Ascending aorta (tissue), 2 donors: ENCODE data around the gene MUC3A. TPM values are rescaled to one million over a fixed set of nuclear protein-coding genes. Genes with fewer than 3 reads are reported as not detected.
"Not testable (repeated sequence)": the region's sequence is repeated elsewhere in the genome, so short reads cannot be mapped to it uniquely, and the experiment has no call there.

Experiments
- DNase-seq, 2 donors: peaks; one replicate each; pipeline ENCODE4 v3.0.0-alpha.2; 2019; ENCODE audit warnings: low spot score in 2 of 2
- H3K27ac ChIP-seq, 2 donors: fragments of 200-600 bp; sonication (generic); one replicate each; pipeline ENCODE4 v1.5.1; 2016 to 2017; ENCODE audit warnings: mild to moderate bottlenecking in 1 of 2
- H3K27me3 ChIP-seq: fragments of 200-600 bp; sonication (generic); one replicate; pipeline ENCODE4 v1.5.1; 2017
- H3K36me3 ChIP-seq, 2 donors: fragments of 200-600 bp; sonication (generic); one replicate each; pipeline ENCODE4 v1.5.1; 2016
- H3K4me1 ChIP-seq, 2 donors: fragments of 200-600 bp; sonication (generic); one replicate each; pipeline ENCODE4 v1.5.1; 2016 to 2017; ENCODE audit warnings: mild to moderate bottlenecking in 1 of 2
- H3K4me3 ChIP-seq, 2 donors: fragments of 200-600 bp; sonication (generic); one replicate each; pipeline ENCODE4 v1.5.1; 2016 to 2017; ENCODE audit warnings: mild to moderate bottlenecking in 1 of 2
- H3K9me3 ChIP-seq, 2 donors: fragments of 200-600 bp; sonication (generic); one replicate each; pipeline ENCODE4 v1.5.1; 2016
- CTCF ChIP-seq, 3 experiments: fragments of 200-600 bp in 2 of 3; fragments of 450-650 bp in 1 of 3; sonication (generic) in 2 of 3; IDR thresholded peaks; one replicate each; pipeline ENCODE4 v1.5.1; 2016 to 2019; ENCODE audit warnings: antibody characterized with exemption in 3 of 3, mild to moderate bottlenecking in 1 of 3, moderate library complexity in 1 of 3
- intact Hi-C: fragments of 100-400 bp; cut with DNase I; formaldehyde crosslinking; loops from one replicate; pipeline ENCODE4 v1.15.1; 2023
- total RNA-seq: library from RNA; depleted of rRNA; stranded (reverse); fragments of >200 nt; gene quantifications from one replicate; pipeline ENCODE4 v1.1.0, GENCODE V29; 2016

The MUC3A gene, protein sequence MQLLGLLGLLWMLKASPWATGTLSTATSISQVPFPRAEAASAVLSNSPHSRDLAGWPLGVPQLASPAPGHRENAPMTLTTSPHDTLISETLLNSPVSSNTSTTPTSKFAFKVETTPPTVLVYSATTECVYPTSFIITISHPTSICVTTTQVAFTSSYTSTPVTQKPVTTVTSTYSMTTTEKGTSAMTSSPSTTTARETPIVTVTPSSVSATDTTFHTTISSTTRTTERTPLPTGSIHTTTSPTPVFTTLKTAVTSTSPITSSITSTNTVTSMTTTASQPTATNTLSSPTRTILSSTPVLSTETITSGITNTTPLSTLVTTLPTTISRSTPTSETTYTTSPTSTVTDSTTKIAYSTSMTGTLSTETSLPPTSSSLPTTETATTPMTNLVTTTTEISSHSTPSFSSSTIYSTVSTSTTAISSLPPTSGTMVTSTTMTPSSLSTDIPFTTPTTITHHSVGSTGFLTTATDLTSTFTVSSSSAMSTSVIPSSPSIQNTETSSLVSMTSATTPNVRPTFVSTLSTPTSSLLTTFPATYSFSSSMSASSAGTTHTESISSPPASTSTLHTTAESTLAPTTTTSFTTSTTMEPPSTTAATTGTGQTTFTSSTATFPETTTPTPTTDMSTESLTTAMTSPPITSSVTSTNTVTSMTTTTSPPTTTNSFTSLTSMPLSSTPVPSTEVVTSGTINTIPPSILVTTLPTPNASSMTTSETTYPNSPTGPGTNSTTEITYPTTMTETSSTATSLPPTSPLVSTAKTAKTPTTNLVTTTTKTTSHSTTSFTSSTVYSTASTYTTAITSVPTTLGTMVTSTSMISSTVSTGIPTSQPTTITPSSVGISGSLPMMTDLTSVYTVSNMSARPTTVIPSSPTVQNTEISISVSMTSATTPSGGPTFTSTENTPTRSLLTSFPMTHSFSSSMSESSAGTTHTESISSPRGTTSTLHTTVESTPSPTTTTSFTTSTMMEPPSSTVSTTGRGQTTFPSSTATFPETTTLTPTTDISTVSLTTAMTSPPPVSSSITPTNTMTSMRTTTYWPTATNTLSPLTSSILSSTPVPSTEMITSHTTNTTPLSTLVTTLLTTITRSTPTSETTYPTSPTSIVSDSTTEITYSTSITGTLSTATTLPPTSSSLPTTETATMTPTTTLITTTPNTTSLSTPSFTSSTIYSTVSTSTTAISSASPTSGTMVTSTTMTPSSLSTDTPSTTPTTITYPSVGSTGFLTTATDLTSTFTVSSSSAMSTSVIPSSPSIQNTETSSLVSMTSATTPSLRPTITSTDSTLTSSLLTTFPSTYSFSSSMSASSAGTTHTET (N-terminal part only)
- total RNA-seq: not detected

GRCh38 chr7:100949227-100949932 lies at the start of gene MUC3A:
Gene MUC3A (plus strand): TSS chr7:100949534. CDS start chr7:100949625, 91 bp downstream.
- no peak for TF ChIP-seq CTCF (IDR thresholded peaks at IDR 0.05)
- H3K4me1 ChIP-seq: no peaks in the 10 kb centered on the region
- no peak within 1 kb of the TSS for H3K27ac ChIP-seq
- no peak for DNase-seq
- no peaks in the 10 kb centered on the region for H3K9me3 ChIP-seq
- no peaks in the 10 kb centered on the region for H3K36me3 ChIP-seq
- intact Hi-C loops: no loop called here
- no peaks in the 10 kb centered on the region for H3K27me3 ChIP-seq
- H3K4me3 ChIP-seq: no peak within 1 kb of the TSS

GRCh38 chr7:100900978-100901377 lies 48.4 kb upstream of the MUC3A start:
- TF ChIP-seq CTCF (IDR thresholded peaks at IDR 0.05): no peak
- intact Hi-C loops: no loop called here
- H3K27me3 ChIP-seq: peaks cover 7% of the 10 kb centered on the region
- H3K9me3 ChIP-seq: no peaks in the 10 kb centered on the region
- peaks cover 0 to 4% of the 10 kb centered on the region in 2 donors for H3K4me1 ChIP-seq
- H3K27ac ChIP-seq: no peak overlapping the region
- no peak overlapping the region for H3K4me3 ChIP-seq
- no peaks in the 10 kb centered on the region for H3K36me3 ChIP-seq
- DNase-seq: no peak

DNA sequence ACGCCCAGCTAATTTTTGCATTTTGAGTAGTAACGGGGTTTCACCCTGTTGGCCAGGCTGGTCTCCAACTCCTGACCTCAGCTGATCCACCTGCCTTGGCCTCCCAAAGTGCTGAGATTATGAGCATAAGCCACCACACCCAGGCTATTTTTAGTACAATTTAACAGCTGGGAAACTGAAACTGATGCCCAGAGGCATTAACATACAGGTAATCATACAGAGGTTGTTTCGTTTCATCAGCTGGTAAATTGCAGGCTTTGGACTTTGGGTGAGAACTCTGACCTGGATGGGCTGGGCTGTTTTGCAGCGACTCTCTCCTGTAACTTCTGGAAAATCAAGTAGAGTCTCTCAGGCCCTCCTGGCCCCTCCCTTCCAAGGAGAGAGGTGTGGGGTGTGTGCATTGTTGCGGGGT lies 47.4 kb upstream of the MUC3A start:
- no peak for TF ChIP-seq CTCF (IDR thresholded peaks at IDR 0.05)

GRCh38 chr7:100902638-100903037 lies 46.7 kb upstream of the MUC3A start:
- intact Hi-C loops: no loop called here
- H3K27ac ChIP-seq: no peak overlapping the region
- DNase-seq: no peak
- H3K4me3 ChIP-seq: no peak overlapping the region
- H3K9me3 ChIP-seq: no peaks in the 10 kb centered on the region
- H3K27me3 ChIP-seq: no peaks in the 10 kb centered on the region
- H3K36me3 ChIP-seq: no peaks in the 10 kb centered on the region
- H3K4me1 ChIP-seq: no peaks in the 10 kb centered on the region
- TF ChIP-seq CTCF (IDR thresholded peaks at IDR 0.05): no peak

More for the DNA sequence above, 47.4 kb upstream of the MUC3A start:
- intact Hi-C loops: no loop called here
- no peak for DNase-seq
- Histone ChIP-seq H3K4me3 (no peak overlapping the region), H3K9me3 (no peaks in the 10 kb centered on the region), H3K4me1 (no peaks in the 10 kb centered on the region), H3K27ac (no peak overlapping the region), H3K36me3 (no peaks in the 10 kb centered on the region), H3K27me3 (no peaks in the 10 kb centered on the region)

DNA sequence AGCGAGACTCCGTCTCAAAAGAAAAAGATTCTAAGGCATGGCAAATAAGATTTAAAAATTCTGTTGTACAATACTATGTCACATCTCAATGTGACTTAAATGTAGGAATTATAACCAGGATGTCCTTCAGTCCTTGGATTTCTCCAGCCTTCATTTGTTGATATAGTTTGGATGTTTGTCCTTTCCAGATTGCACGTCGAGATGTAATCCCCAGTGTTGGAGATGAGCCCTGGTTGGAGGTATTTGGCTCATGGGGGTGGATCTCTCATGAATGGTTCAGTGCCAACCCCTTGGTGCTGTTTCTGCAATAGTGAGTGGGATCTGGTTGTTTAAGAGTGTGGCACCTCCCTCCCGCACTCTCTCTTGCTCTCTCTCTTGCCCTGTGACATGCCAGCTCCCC lies 40.8 kb upstream of the MUC3A start:
- H3K27ac ChIP-seq: no peak overlapping the region
- H3K9me3 ChIP-seq: no peaks in the 10 kb centered on the region
- H3K36me3 ChIP-seq: no peaks in the 10 kb centered on the region
- no peak for TF ChIP-seq CTCF (IDR thresholded peaks at IDR 0.05)
- intact Hi-C loops: no loop called here
- H3K4me3 ChIP-seq: no peak overlapping the region
- DNase-seq: no peak
- no peaks in the 10 kb centered on the region for H3K4me1 ChIP-seq
- H3K27me3 ChIP-seq: no peaks in the 10 kb centered on the region

DNA sequence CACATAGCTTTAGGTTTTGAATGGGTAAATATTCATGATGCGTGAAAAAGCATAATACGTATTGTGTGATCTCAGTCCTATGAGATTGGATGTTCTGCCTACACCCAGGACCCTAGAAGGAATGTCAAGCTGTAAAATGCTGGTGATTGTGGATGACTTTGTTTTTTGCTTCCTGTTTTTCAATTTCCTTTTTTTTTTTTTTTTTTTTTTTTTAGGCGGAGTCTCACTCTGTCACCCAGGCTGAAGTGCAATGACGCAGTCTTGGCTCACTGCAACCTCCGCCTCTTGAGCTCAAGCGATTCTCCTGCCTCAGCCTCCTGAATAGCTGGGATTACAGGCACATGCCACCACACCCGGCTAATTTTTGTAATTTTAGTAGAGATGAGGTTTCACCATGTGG lies 38.9 kb upstream of the MUC3A start:
- H3K27me3 ChIP-seq, H3K4me1 ChIP-seq, H3K9me3 ChIP-seq, DNase-seq, H3K4me3 ChIP-seq, H3K36me3 ChIP-seq, H3K27ac ChIP-seq, intact Hi-C loops: not testable (repeated sequence)
